NCI-H226 (cell line): ENCODE data around the gene PCDH9.

Experiments
- DNase-seq: peaks from one replicate; pipeline ENCODE4 v3.0.0-alpha.2; 2015

The PCDH9 gene, protein sequence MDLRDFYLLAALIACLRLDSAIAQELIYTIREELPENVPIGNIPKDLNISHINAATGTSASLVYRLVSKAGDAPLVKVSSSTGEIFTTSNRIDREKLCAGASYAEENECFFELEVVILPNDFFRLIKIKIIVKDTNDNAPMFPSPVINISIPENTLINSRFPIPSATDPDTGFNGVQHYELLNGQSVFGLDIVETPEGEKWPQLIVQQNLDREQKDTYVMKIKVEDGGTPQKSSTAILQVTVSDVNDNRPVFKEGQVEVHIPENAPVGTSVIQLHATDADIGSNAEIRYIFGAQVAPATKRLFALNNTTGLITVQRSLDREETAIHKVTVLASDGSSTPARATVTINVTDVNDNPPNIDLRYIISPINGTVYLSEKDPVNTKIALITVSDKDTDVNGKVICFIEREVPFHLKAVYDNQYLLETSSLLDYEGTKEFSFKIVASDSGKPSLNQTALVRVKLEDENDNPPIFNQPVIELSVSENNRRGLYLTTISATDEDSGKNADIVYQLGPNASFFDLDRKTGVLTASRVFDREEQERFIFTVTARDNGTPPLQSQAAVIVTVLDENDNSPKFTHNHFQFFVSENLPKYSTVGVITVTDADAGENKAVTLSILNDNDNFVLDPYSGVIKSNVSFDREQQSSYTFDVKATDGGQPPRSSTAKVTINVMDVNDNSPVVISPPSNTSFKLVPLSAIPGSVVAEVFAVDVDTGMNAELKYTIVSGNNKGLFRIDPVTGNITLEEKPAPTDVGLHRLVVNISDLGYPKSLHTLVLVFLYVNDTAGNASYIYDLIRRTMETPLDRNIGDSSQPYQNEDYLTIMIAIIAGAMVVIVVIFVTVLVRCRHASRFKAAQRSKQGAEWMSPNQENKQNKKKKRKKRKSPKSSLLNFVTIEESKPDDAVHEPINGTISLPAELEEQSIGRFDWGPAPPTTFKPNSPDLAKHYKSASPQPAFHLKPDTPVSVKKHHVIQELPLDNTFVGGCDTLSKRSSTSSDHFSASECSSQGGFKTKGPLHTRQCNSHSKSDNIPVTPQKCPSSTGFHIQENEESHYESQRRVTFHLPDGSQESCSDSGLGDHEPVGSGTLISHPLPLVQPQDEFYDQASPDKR (N-terminal part only)

DNA sequence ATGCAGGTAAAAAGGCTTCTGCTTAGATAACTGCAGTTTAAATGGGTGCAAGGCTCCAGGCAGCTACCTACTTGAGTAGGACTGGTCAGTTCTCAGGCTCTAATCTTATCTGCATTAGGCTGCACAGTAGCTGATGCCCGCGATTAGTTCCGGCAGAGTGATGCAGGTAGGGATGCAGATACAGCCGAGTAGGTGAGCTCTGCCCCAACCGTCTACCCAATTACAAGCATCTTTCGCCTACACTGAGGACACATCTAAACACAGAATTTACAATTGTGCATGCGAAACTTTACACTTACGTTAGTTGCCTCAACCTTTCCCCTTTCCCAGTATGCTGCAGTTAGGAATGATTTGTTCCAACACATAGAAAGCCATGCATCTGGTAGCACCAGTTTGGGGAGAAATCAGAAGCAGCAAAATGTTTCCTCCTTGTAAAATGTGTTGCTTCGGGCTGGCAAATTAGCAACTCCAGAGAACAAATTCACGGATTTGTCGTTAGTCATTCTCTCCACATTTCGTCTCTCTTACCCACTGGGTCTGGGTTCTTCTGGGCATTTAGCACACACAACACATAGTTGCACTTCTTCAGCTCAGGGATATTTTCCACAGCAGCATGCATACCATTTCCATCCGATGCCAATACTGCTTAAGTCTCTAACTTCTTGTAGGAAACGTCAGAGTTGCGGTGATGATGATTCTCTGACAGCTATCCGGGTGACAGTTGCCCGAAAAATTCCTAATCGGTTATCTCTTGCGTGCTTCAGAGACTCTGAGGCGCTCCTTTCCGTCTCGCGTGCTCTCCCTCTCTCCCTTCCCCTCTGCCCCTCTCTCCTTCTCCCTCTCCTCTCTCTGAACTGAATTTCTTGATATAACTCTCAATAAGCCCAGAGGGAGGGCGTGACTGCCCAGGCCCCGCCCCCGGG is at the start of gene PCDH9:
Gene PCDH9 (minus strand): TSS at position 856 of the 923 bp plus-strand sequence. CDS start 1,896 bp downstream, outside the sequence.
- DNase-seq: no peak

DNA sequence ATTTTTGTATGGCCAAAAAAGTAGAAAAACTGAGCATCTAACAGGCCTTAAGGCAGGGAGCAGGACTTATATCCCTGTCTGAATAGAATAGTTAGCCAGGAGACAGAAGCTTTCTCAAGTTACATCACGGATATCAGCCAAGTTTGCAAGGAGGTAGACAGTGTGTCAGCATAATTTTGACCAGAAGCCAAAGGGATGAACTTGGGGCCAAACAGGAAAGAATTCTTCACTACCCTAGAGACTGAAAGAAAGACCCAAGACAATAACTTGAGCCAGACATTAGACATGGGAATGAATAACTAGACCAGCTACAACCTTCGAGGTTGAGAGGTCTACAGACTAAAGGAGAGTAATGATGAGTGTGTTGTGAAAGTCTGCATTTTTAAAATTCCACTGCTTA is 48.1 kb upstream of the PCDH9 start:
- peak; percentile 13 for DNase-seq

DNA sequence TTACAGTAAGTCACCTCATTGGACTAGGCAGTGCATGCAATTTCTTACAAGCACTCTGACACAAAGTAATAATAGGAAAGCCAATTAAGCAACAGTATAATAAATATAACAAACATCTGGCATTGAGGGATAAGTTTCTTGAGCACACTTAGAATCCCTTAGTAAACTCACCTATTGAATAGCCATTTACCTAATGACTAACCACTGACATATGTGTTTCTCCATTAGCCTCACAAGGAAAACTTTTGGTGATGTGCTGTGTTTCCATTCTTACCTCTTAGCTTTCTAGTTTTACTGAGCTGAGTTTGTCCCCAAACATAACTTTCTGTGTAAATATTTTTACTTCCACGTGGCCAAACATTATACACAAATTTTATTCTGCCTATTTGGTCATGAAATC is 47.4 kb upstream of the PCDH9 start:
- no peak for DNase-seq

DNA sequence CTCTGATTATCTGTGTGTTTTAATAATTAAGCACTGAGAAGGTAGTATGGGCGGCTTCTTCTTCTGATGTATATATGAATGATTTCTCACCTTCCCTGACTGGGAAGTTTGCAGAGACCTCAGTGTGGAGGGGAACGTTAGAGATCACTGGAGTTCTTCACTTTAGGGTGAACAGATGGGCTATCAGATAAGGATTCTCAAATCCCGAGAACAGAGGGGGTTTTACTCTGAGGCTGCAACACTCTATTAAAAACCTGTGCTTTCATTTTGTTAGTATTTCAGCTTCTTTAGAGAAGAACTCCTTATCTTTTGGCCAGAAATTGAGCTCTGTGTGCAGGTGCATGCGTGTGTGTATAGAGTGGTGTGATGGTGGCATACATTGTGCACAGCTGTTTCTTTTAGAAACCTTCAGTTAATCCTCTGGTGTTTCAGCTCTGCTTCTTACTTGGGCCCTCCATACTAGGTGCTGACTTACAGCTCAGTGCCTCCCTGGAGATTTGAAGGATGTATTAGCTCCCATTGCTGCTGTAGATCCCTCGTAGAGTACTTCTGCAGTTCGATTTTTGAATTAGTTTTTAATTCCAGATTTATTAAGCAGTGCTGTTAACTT is 45.3 kb upstream of the PCDH9 start:
- DNase-seq: no peak

DNA sequence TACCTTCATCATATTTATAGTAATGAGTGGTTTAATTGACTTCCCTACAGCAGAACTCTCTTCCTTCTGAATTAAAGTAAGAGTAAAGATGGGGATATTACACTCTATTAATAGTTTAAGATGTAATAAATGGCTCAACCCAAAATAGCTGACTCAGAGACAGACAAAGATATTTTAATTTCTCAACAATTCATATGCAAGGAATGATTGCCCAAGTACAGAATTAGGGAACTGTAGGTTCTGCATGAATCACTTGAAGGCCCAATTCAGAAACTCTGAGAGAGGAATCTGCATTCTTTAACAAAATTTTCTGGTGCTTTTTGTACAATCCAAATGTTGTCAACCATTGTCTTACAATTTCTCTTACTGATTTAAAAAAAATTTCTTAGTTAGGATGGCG is 42.9 kb upstream of the PCDH9 start:
- DNase-seq: no peak

DNA sequence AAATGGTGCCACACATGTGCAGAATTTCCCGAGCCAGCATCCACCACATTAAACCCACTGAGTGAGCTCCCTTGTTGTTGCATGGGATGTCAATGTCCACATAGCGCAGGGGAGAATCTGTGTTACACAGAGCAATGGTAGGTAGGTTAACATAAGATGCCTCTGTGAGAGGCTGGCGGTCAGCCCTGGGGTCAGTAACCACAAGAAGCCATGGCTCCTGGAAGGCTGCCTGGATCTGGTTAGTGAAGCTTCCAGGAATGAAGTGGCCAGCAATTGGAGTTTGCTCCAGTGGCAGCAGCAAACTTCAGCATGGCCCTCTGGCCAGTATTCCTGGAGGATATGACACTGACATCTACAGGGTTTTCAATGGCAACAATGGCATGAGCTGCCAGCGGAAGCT is 37.0 kb upstream of the PCDH9 start:
- DNase-seq: no peak

DNA sequence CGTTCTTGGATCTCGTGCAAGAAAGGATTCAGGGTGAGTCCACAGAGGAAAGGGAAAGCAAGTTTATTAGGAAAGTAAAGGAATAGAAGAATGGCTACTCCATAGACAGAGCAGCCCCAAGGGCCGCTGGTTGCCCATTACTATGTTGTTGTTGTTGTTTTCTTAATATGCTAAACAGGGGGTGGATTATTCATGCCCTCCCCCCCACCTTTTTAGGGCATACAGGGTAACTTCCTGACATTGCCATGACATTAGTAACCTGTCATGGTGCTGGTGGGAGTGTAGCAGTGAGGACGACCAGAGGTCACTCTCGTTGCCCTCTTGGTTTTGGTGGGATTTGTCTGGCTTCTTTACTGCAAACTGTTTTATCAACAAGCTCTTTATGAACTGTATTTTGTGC is 29.1 kb upstream of the PCDH9 start:
- no peak for DNase-seq

DNA sequence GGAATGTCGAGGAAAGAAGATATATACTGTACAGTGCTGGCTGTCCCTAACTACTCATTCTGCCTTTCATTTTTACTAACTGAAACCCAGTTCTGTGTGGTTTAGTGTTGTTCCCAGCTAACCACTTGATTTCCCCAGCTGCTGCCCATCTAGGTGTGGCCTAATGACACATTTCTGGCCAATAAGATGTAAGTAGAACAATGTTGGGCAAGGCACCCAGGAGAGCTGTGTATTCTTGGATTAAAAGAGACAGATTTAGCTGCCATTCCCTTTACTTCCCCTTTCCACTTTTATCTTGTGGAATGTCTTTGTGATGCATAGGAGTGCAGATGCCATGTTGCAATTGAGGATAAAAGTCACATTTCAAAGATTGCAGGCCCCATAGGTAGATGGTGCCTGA is 28.3 kb upstream of the PCDH9 start:
- DNase-seq: no peak

DNA sequence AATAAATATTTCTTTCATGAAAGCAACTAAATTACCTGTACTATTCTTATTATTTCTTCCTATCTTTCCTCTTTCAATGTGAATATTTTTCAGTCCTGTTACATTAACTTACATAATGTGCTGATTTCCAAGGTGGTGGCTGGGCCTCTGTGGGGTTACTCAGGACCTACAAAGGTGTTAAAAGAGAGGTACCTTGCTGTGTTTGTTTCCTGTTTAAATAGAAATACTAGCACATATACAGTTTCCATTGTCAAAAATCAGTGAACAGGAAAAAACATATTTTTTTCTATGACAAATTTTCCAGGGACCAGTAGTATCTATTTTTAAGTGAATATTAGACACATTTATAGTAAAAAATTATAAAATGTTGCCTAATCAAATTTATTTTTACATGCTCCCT is 8.7 kb upstream of the PCDH9 start:
- DNase-seq: no peak

DNA sequence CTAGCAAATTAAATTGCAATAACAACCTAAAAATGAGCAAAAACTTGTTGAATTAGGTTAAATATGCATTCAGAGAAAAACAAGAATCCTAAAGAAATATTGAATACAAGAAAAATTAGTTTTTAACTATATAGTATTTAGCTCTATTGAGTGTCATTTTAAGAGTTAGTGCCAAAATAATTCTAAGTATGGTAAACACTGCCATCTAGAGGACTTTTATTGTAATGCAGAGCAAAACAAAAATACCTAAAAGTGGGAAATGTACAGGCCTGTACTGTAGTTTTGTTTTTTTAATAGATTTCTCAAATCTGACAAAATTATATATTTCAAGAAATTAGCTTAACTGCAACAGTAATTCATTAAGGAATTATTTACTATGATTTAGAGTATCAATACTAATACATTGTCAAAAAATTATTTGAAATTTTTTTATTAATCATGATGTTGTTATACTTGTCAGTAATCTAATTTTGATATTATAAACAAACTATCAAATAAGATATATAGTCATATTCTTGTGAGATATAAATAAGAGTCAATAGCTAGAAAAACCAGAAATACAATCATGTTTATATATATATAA is 8.2 kb upstream of the PCDH9 start:
- no peak for DNase-seq

DNA sequence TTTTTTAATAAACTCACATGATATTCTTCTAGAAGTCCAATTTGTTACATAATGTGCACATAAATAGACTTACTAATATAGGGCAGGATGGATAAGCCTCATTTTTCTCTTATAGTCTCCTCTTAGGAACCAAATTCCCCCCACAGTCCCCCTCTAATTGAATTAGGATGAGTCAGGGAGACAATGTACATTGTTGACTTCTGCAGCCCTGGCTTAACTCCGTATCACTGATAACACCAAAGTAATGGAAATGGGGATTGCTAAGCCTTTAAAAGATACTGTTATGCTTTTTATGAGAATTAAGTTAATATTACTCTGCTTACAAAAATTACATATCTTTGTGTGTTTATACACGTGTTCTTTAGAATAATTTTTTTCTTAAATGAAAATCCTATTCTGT is 5.1 kb upstream of the PCDH9 start:
- no peak for DNase-seq

DNA sequence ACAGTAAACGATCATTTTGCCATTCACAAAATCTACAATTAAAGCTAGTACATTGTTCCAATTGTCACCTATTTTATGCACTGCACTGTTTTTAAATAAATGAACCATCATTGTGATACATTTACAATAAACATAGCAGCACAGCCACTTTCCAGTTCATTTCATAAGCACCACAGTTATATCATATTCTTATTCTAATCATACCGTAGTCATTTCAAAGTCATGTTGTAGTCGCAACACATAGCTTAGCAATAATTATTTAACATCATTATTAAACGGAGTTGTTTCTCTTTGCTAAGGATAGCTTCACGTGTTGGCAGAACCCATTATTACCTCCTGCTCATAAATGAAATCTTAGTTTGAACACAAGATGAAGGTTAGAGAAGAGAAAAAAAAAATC is 2.2 kb upstream of the PCDH9 start:
- DNase-seq: no peak

DNA sequence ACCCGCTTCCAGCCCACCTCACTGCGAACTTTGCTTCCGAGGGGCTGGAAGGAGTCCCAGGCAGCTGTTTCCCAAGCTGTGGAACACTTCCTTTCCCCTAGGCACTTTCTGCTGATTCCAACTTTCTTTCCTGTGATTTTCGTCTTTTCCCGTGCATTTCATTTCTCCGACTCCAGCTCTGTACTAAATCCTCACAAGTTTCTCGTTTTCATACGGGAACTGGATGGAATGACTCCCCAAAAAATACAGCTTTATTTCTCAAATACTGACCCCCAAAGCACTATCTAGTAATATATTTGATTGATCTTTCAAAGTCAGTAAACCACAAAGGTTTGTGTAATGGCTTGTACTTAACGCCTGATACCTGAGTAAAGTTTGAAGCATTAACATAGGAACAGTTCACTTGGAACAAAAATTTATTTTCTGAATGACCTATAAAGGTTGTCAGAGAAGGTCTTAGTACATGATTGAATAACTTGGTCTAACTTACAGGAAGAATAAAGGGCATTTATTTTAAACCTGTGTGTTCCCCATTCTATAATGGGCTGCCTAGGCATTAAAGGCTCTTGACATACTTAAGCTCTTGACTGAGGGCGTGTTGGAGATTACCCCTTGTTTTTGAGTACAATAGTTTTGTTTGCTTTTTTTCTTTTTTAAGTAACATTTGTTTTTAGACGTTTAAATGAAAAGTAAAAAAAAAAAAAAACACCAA is 1.3 kb upstream of the PCDH9 start:
- DNase-seq: no peak

DNA sequence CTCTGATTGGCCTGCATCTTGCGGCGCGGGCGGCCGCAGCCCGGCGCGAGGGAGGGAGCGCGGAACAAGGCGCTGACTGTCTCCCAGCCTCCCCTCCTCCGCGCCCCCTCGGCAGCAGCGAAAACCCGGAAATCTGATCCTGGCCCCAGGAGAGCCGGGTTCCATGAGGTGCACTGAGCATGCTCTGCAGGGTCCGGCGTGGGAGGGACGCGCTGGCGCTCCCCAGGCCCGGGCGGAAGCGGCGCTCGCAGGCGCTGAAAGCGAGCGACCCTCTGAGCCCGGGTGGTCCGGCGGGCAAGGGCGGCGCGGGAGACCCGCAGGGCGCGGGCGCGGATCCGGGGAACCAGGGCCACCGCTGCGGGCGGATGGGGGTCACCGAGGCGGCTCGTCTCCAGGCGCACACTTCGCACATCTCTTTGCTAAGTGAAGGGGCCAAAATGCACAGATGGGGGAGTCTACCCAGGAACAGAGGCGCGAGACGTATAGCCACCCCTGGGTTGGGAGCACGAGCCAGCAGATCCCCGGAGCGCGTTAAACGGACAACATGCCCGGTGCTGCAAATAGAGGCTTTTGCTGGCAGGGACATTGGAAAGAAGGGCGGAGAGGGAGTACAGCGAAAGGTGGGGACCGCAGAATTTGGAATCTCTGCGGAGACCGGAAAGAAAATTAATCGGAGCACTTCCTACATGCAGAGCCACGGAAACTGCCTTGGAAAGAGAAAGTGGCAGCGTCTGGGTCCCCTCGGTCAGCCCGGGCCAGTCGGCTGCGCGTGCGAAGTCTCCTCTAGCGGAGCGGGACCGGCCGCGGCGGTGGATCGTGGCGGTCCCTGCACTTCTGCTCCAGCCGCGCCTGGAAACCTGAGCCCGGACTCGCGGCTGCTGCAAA is 510 bp upstream of the PCDH9 start:
- peak; percentile 94 for DNase-seq

DNA sequence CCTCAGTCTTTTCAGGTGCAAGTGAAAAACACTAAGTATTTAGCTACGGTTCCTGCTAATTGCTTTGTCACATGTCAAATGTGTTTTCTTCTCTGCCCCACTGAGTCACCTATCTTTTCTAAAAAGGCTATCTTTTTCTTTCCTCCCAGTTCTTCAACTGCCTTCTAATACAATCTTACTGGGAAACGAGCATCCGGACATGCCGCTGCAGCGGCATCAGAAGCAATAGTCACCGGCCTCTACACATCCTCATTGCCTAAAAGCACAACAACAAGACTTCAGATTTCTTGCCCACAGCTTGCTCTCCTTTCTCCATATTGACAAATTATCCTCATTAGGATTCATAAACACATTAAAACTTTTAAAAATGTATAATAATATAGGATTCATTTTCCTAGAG is 1.2 kb downstream of the PCDH9 start:
- DNase-seq: no peak

DNA sequence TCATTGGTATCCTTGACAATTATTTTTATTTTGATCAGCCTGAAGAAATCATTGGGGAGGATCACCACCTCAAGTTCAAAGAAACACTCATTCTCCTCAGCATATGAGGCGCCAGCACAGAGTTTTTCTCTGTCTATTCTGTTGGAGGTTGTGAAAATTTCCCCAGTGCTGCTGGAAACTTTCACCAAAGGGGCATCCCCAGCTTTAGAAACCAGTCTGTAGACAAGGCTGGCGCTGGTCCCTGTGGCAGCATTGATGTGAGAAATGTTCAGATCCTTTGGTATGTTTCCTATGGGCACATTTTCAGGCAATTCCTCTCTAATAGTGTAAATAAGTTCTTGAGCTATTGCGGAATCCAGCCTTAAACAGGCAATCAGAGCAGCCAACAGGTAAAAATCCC is 2.1 kb downstream of the PCDH9 start:
- DNase-seq: no peak

DNA sequence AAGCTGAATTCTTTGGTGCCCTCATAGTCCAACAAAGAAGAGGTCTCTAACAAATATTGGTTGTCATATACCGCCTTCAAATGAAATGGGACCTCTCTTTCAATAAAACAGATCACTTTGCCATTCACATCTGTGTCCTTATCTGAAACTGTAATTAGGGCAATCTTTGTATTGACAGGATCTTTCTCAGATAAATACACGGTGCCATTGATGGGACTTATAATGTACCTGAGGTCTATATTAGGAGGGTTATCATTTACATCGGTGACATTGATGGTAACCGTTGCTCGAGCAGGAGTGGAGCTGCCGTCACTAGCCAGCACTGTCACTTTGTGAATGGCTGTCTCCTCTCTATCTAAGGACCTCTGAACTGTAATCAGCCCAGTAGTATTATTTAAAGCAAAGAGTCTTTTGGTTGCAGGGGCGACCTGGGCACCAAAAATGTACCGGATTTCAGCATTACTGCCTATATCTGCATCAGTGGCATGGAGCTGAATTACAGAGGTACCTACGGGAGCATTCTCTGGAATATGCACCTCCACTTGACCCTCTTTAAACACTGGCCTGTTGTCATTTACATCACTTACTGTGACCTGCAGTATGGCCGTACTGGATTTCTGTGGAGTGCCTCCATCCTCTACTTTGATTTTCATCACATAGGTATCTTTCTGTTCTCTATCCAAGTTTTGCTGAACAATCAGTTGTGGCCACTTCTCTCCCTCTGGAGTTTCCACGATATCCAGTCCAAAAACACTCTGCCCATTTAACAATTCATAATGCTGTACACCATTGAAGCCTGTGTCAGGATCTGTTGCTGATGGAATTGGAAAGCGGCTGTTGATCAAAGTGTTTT is 2.8 kb downstream of the PCDH9 start:
- no peak for DNase-seq

DNA sequence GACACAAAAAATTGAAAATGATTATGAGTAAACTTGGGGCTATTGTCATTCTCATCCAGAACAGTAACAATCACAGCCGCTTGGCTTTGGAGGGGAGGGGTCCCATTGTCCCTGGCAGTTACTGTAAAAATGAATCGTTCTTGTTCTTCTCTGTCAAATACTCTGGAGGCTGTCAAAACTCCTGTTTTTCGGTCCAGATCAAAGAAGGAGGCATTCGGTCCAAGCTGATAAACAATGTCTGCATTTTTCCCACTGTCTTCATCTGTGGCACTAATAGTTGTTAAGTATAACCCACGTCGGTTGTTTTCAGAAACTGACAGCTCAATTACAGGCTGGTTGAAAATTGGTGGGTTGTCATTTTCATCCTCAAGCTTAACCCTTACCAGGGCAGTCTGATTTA is 3.4 kb downstream of the PCDH9 start:
- no peak for DNase-seq
